ENCODE measurements around the gene EGR2.

EGR2 gene

GRCh38 chr10:62769574-62770242 is 46.5 kb downstream of the EGR2 start:
- no peak overlapping the region for H3K18ac ChIP-seq (ENCODE audit: low read length)
- H3K9ac ChIP-seq (ENCODE audit: low read depth, low read length, poor library complexity) = no peak overlapping the region
- H3K79me1 ChIP-seq (ENCODE audit: low read depth, low read length) = no peaks in the 10 kb centered on the region
- H3K4me3 ChIP-seq (ENCODE audit: low read length in 2 of 2) = no peak overlapping the region
- H2AK5ac ChIP-seq (ENCODE audit: low read depth, low read length) = no peak overlapping the region
- no peak overlapping the region for H2BK120ac ChIP-seq (ENCODE audit: low read depth, low read length)
- no peak overlapping the region for H2BK5ac ChIP-seq (ENCODE audit: low read length)
- no peak overlapping the region for H4K91ac ChIP-seq (ENCODE audit: low read depth, low read length, poor library complexity)
- no peak overlapping the region for H3K23ac ChIP-seq (ENCODE audit: low read depth, low read length, poor library complexity)
- no CpG with 5 or more reads among the region's 1 CpG for WGBS, 2 donors (ENCODE audit: extremely low coverage in 2 of 2, insufficient read length in 2 of 2, insufficient replicate concordance in 1 of 2)
- no peak overlapping the region for H3K4me2 ChIP-seq (ENCODE audit: insufficient read depth, low read length, poor library complexity, severe bottlenecking)
- no peaks in the 10 kb centered on the region for H3K36me3 ChIP-seq (replicated peaks in 1 of 2; ENCODE audit: control insufficient read depth in 2 of 2, insufficient read depth in 2 of 2, low read length in 2 of 2)
- no peak overlapping the region for H2BK12ac ChIP-seq (ENCODE audit: low read length)
- H3K27me3 ChIP-seq (ENCODE audit: control insufficient read depth in 3 of 3, insufficient read depth in 3 of 3, low read depth in 1 of 3, low read length in 3 of 3) = no peaks in the 10 kb centered on the region
- H2AFZ ChIP-seq (ENCODE audit: low read length) = peak overlapping the region; percentile 39
- peaks cover 1 to 24% of the 10 kb centered on the region in 2 donors for H3K4me1 ChIP-seq (ENCODE audit: control insufficient read depth in 2 of 2, insufficient read depth in 1 of 2, low read depth in 1 of 2, low read length in 2 of 2)
- DNase-seq (ENCODE audit: low spot score) = no peak
- no peak overlapping the region for H3K4ac ChIP-seq (ENCODE audit: low read length)
- no peak overlapping the region for H3K14ac ChIP-seq (ENCODE audit: low read length)
- H3K9me3 ChIP-seq (replicated peaks in 1 of 2; ENCODE audit: control insufficient read depth in 2 of 2, insufficient read depth in 1 of 2, low read depth in 1 of 2, low read length in 2 of 2) = no peaks in the 10 kb centered on the region
- no peak overlapping the region for H3K27ac ChIP-seq (replicated peaks; ENCODE audit: low read length)
- no peak overlapping the region for H2BK15ac ChIP-seq (ENCODE audit: low read length)
- H4K8ac ChIP-seq (ENCODE audit: low read depth, low read length) = no peak overlapping the region

GRCh38 chr10:62766386-62766785 is 49.8 kb downstream of the EGR2 start:
- H3K4ac ChIP-seq (ENCODE audit: low read length) = no peak overlapping the region
- H3K27me3 ChIP-seq (ENCODE audit: control insufficient read depth in 3 of 3, insufficient read depth in 3 of 3, low read depth in 1 of 3, low read length in 3 of 3) = peaks cover 0 to 2% (median 0%) of the 10 kb centered on the region in 3 experiments
- H3K23ac ChIP-seq (ENCODE audit: low read depth, low read length, poor library complexity) = no peak overlapping the region
- H3K9ac ChIP-seq (ENCODE audit: low read depth, low read length, poor library complexity) = no peak overlapping the region
- no peak overlapping the region for H3K27ac ChIP-seq (replicated peaks; ENCODE audit: low read length)
- H2BK5ac ChIP-seq (ENCODE audit: low read length) = no peak overlapping the region
- H3K4me1 ChIP-seq (ENCODE audit: control insufficient read depth in 2 of 2, insufficient read depth in 1 of 2, low read depth in 1 of 2, low read length in 2 of 2) = peaks cover 0 to 11% of the 10 kb centered on the region in 2 donors
- H4K91ac ChIP-seq (ENCODE audit: low read depth, low read length, poor library complexity) = no peak overlapping the region
- H2AFZ ChIP-seq (ENCODE audit: low read length) = no peak overlapping the region
- no peak for DNase-seq (ENCODE audit: low spot score)
- no peak overlapping the region for H3K4me3 ChIP-seq (ENCODE audit: low read length in 2 of 2)
- H3K36me3 ChIP-seq (replicated peaks in 1 of 2; ENCODE audit: control insufficient read depth in 2 of 2, insufficient read depth in 2 of 2, low read length in 2 of 2) = no peaks in the 10 kb centered on the region
- H2BK120ac ChIP-seq (ENCODE audit: low read depth, low read length) = no peak overlapping the region
- H3K14ac ChIP-seq (ENCODE audit: low read length) = no peak overlapping the region
- H3K9me3 ChIP-seq (replicated peaks in 1 of 2; ENCODE audit: control insufficient read depth in 2 of 2, insufficient read depth in 1 of 2, low read depth in 1 of 2, low read length in 2 of 2) = no peaks in the 10 kb centered on the region
- H4K8ac ChIP-seq (ENCODE audit: low read depth, low read length) = no peak overlapping the region
- no CpG with 5 or more reads among the region's 3 CpGs for WGBS, 2 donors (ENCODE audit: extremely low coverage in 2 of 2, insufficient read length in 2 of 2, insufficient replicate concordance in 1 of 2)
- no peak overlapping the region for H3K18ac ChIP-seq (ENCODE audit: low read length)
- H3K4me2 ChIP-seq (ENCODE audit: insufficient read depth, low read length, poor library complexity, severe bottlenecking) = no peak overlapping the region
- no peak overlapping the region for H2AK5ac ChIP-seq (ENCODE audit: low read depth, low read length)
- H2BK12ac ChIP-seq (ENCODE audit: low read length) = no peak overlapping the region
- H2BK15ac ChIP-seq (ENCODE audit: low read length) = no peak overlapping the region
- H3K79me1 ChIP-seq (ENCODE audit: low read depth, low read length) = no peaks in the 10 kb centered on the region

- Histone ChIP-seq H3K27me3 (ENCODE audit: control insufficient read depth in 3 of 3, insufficient read depth in 3 of 3, low read depth in 1 of 3, low read length in 3 of 3) (peaks cover 0 to 2% (median 0%) of the 10 kb centered on the region in 3 experiments), H3K4ac (ENCODE audit: low read length) (no peak overlapping the region), H4K91ac (ENCODE audit: low read depth, low read length, poor library complexity) (no peak overlapping the region), H2BK5ac (ENCODE audit: low read length) (no peak overlapping the region), H2AFZ (ENCODE audit: low read length) (no peak overlapping the region), H3K9ac (ENCODE audit: low read depth, low read length, poor library complexity) (no peak overlapping the region), H3K4me3 (ENCODE audit: low read length in 2 of 2) (no peak overlapping the region), H2BK15ac (ENCODE audit: low read length) (no peak overlapping the region), H3K9me3 (replicated peaks in 1 of 2; ENCODE audit: control insufficient read depth in 2 of 2, insufficient read depth in 1 of 2, low read depth in 1 of 2, low read length in 2 of 2) (no peaks in the 10 kb centered on the region), H3K79me1 (ENCODE audit: low read depth, low read length) (no peaks in the 10 kb centered on the region), H3K4me2 (ENCODE audit: insufficient read depth, low read length, poor library complexity, severe bottlenecking) (no peak overlapping the region), H3K27ac (replicated peaks; ENCODE audit: low read length) (no peak overlapping the region), H2AK5ac (ENCODE audit: low read depth, low read length) (no peak overlapping the region), H2BK120ac (ENCODE audit: low read depth, low read length) (no peak overlapping the region), H3K36me3 (replicated peaks in 1 of 2; ENCODE audit: control insufficient read depth in 2 of 2, insufficient read depth in 2 of 2, low read length in 2 of 2) (no peaks in the 10 kb centered on the region), H4K8ac (ENCODE audit: low read depth, low read length) (no peak overlapping the region), H2BK12ac (ENCODE audit: low read length) (no peak overlapping the region), H3K4me1 (ENCODE audit: control insufficient read depth in 2 of 2, insufficient read depth in 1 of 2, low read depth in 1 of 2, low read length in 2 of 2) (peaks cover 0 to 17% of the 10 kb centered on the region in 2 donors), H3K14ac (ENCODE audit: low read length) (no peak overlapping the region), H3K23ac (ENCODE audit: low read depth, low read length, poor library complexity) (no peak overlapping the region), H3K18ac (ENCODE audit: low read length) (peak overlapping the region; percentile 45)
- DNase-seq (ENCODE audit: low spot score) = no peak
- WGBS, 2 donors (ENCODE audit: extremely low coverage in 2 of 2, insufficient read length in 2 of 2, insufficient replicate concordance in 1 of 2) = no CpG with 5 or more reads among the region's 2 CpGs
Observed at GRCh38 chr10:62765726-62766125, 50.4 kb downstream of the EGR2 start.

- Histone ChIP-seq H3K4ac (ENCODE audit: low read length) (no peak overlapping the region), H2AFZ (ENCODE audit: low read length) (no peak overlapping the region), H2BK5ac (ENCODE audit: low read length) (no peak overlapping the region), H2BK120ac (ENCODE audit: low read depth, low read length) (no peak overlapping the region), H3K36me3 (replicated peaks in 1 of 2; ENCODE audit: control insufficient read depth in 2 of 2, insufficient read depth in 2 of 2, low read length in 2 of 2) (no peaks in the 10 kb centered on the region), H3K4me3 (ENCODE audit: low read length in 2 of 2) (no peak overlapping the region), H3K14ac (ENCODE audit: low read length) (no peak overlapping the region), H2BK12ac (ENCODE audit: low read length) (no peak overlapping the region), H3K23ac (ENCODE audit: low read depth, low read length, poor library complexity) (no peak overlapping the region), H3K27ac (replicated peaks; ENCODE audit: low read length) (no peak overlapping the region), H3K18ac (ENCODE audit: low read length) (no peak overlapping the region), H3K27me3 (ENCODE audit: control insufficient read depth in 3 of 3, insufficient read depth in 3 of 3, low read depth in 1 of 3, low read length in 3 of 3) (peaks cover 0 to 2% (median 0%) of the 10 kb centered on the region in 3 experiments), H4K91ac (ENCODE audit: low read depth, low read length, poor library complexity) (no peak overlapping the region), H3K4me1 (ENCODE audit: control insufficient read depth in 2 of 2, insufficient read depth in 1 of 2, low read depth in 1 of 2, low read length in 2 of 2) (peaks cover 6 to 20% of the 10 kb centered on the region in 2 donors), H3K79me1 (ENCODE audit: low read depth, low read length) (no peaks in the 10 kb centered on the region), H2AK5ac (ENCODE audit: low read depth, low read length) (no peak overlapping the region), H4K8ac (ENCODE audit: low read depth, low read length) (no peak overlapping the region), H3K4me2 (ENCODE audit: insufficient read depth, low read length, poor library complexity, severe bottlenecking) (no peak overlapping the region), H3K9ac (ENCODE audit: low read depth, low read length, poor library complexity) (no peak overlapping the region), H2BK15ac (ENCODE audit: low read length) (no peak overlapping the region), H3K9me3 (replicated peaks in 1 of 2; ENCODE audit: control insufficient read depth in 2 of 2, insufficient read depth in 1 of 2, low read depth in 1 of 2, low read length in 2 of 2) (no peaks in the 10 kb centered on the region)
- WGBS, 2 donors (ENCODE audit: extremely low coverage in 2 of 2, insufficient read length in 2 of 2, insufficient replicate concordance in 1 of 2) = no CpG with 5 or more reads among the region's 4 CpGs
- DNase-seq (ENCODE audit: low spot score) = no peak
Observed at GRCh38 chr10:62764011-62764410, 52.2 kb downstream of the EGR2 start.
